Activated T-cell treated with anti-CD3 and anti-CD28 coated beads, Interleukin-2, amount 50 U/mL, for 24 hours (primary cell): ENCODE measurements around the gene KDELR3.

Source experiments
- DNase-seq: peaks from one replicate; pipeline ENCODE4 v3.0.0-alpha.2; 2020
- H3K27ac Mint-ChIP-seq: 2 replicates; pipeline ENCODE4 v1.8.0; 2020; ENCODE audit warnings: mild to moderate bottlenecking, mixed read lengths
- H3K27me3 Mint-ChIP-seq: 2 replicates; pipeline ENCODE4 v1.8.0; 2020; ENCODE audit warnings: mixed read lengths
- H3K36me3 Mint-ChIP-seq: 2 replicates; pipeline ENCODE4 v1.8.0; 2020; ENCODE audit warnings: low read depth, mixed read lengths
- H3K4me1 Mint-ChIP-seq: 2 replicates; pipeline ENCODE4 v1.8.0; 2020; ENCODE audit warnings: low read depth, mixed read lengths
- H3K4me3 Mint-ChIP-seq: 2 replicates; pipeline ENCODE4 v1.8.0; 2020; ENCODE audit warnings: mild to moderate bottlenecking, moderate library complexity, mixed read lengths
- H3K9me3 Mint-ChIP-seq: 2 replicates; pipeline ENCODE4 v1.8.0; 2020; ENCODE audit warnings: mixed read lengths

The KDELR3 gene

GRCh38 chr22:38448945-38449745 lies 18.8 kb upstream of the KDELR3 start:
- Mint-ChIP-seq H3K27ac (no peak overlapping the region), H3K4me3 (no peak overlapping the region), H3K9me3 (no peaks in the 10 kb centered on the region), H3K27me3 (peaks cover 47% of the 10 kb centered on the region), H3K36me3 (no peaks in the 10 kb centered on the region), H3K4me1 (no peaks in the 10 kb centered on the region)
- DNase-seq, result no peak

DNA sequence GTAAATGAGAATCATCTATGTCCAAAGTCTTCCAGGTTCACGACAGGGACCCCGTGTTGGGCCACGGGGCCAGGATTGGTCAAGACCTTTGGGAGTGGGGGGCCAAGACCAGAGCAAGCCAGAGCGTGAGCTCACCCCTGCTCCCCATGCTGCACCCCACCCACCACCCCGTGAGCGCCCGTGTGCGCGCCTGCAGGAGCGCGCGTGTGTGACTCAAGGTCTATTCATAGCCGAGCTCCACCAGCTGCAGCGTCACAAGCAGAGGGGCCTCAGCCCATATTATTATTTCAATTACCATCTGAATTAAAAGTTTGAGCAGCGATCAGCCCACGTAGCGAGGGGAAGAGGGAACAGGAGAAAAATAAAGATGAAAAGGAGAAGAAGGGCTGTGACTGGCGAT lies 18.1 kb upstream of the KDELR3 start:
- H3K36me3 Mint-ChIP-seq, result no peaks in the 10 kb centered on the region
- no peak overlapping the region for H3K27ac Mint-ChIP-seq
- H3K27me3 Mint-ChIP-seq, result peaks cover 50% of the 10 kb centered on the region
- H3K4me3 Mint-ChIP-seq, result no peak overlapping the region
- DNase-seq, result no peak
- peaks cover 4% of the 10 kb centered on the region for H3K4me1 Mint-ChIP-seq
- no peaks in the 10 kb centered on the region for H3K9me3 Mint-ChIP-seq

GRCh38 chr22:38450234-38450797 lies 17.6 kb upstream of the KDELR3 start:
- no peak for DNase-seq
- no peaks in the 10 kb centered on the region for H3K36me3 Mint-ChIP-seq
- no peak overlapping the region for H3K4me3 Mint-ChIP-seq
- H3K4me1 Mint-ChIP-seq, result peaks cover 4% of the 10 kb centered on the region
- no peaks in the 10 kb centered on the region for H3K9me3 Mint-ChIP-seq
- peaks cover 50% of the 10 kb centered on the region for H3K27me3 Mint-ChIP-seq
- H3K27ac Mint-ChIP-seq, result no peak overlapping the region

DNA sequence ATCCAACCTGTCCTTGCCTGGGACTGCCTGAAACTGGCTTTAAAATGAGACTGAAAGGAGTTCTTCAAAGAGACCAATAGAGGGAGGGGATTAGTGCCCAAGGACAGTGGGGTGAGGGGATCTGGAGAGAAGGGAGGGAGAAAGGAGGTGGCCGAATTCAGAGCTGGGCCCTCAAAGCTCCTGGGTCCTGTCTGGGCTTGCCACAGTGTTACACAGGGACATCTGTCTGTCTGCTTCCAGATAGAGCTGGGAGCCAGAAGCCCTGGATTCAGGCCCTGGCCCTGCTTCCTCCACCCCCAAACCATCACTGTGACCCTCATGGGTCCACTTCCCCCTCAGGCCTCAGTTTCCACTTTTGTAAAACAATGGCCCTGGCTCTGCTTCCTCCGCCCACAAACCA lies 16.5 kb upstream of the KDELR3 start:
- Mint-ChIP-seq H3K27ac (no peak overlapping the region), H3K9me3 (no peaks in the 10 kb centered on the region), H3K27me3 (peaks cover 55% of the 10 kb centered on the region), H3K4me1 (peaks cover 6% of the 10 kb centered on the region), H3K4me3 (no peak overlapping the region), H3K36me3 (no peaks in the 10 kb centered on the region)
- DNase-seq, result no peak

DNA sequence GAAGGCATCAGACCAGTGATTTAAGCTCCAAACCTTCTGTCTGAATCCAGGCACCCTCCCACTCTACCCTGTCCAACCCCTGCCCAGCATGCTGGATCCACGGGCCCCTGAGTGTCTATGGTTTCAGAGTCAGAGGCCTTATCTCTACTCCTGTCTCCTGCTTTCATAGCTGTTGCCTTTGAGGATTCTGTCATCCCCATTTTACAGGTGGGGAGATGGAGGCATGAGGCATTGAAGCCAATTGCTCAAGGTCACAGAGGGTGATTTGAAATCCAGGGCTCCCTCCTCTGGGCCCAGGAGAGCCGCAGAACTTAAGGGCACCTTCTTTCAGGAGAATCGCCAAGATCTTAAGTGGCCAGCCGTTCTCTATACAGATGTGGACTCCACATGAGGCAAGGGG lies 16.0 kb upstream of the KDELR3 start:
- Mint-ChIP-seq H3K9me3 (no peaks in the 10 kb centered on the region), H3K27ac (no peak overlapping the region), H3K27me3 (peaks cover 60% of the 10 kb centered on the region), H3K4me3 (no peak overlapping the region), H3K4me1 (peaks cover 9% of the 10 kb centered on the region), H3K36me3 (no peaks in the 10 kb centered on the region)
- DNase-seq, result no peak

- H3K27me3 Mint-ChIP-seq, result peaks cover 66% of the 10 kb centered on the region
Measured at GRCh38 chr22:38452373-38453065, 15.4 kb upstream of the KDELR3 start.

GRCh38 chr22:38453066-38453672 lies 14.7 kb upstream of the KDELR3 start:
- Mint-ChIP-seq H3K27ac (no peak overlapping the region), H3K4me3 (no peak overlapping the region), H3K36me3 (no peaks in the 10 kb centered on the region), H3K27me3 (peaks cover 73% of the 10 kb centered on the region), H3K4me1 (peaks cover 9% of the 10 kb centered on the region), H3K9me3 (no peaks in the 10 kb centered on the region)
- DNase-seq, result no peak

More at GRCh38 chr22:38452373-38453065, 15.4 kb upstream of the KDELR3 start:
- DNase-seq, result no peak
- H3K4me3 Mint-ChIP-seq, result no peak overlapping the region
- peaks cover 9% of the 10 kb centered on the region for H3K4me1 Mint-ChIP-seq
- H3K36me3 Mint-ChIP-seq, result no peaks in the 10 kb centered on the region
- no peaks in the 10 kb centered on the region for H3K9me3 Mint-ChIP-seq
- no peak overlapping the region for H3K27ac Mint-ChIP-seq

- Mint-ChIP-seq H3K4me1 (peaks cover 9% of the 10 kb centered on the region), H3K4me3 (no peak overlapping the region), H3K36me3 (no peaks in the 10 kb centered on the region), H3K27ac (no peak overlapping the region), H3K9me3 (no peaks in the 10 kb centered on the region), H3K27me3 (peaks cover 78% of the 10 kb centered on the region)
- no peak for DNase-seq
Measured at GRCh38 chr22:38453996-38454352, 13.9 kb upstream of the KDELR3 start.

- Mint-ChIP-seq H3K4me1 (peaks cover 9% of the 10 kb centered on the region), H3K4me3 (peak overlapping the region; percentile 73), H3K9me3 (no peaks in the 10 kb centered on the region), H3K36me3 (no peaks in the 10 kb centered on the region), H3K27me3 (peaks cover 83% of the 10 kb centered on the region), H3K27ac (peak overlapping the region; percentile 44)
- DNase-seq, result no peak
Measured at GRCh38 chr22:38454353-38455075, 13.4 kb upstream of the KDELR3 start.

GRCh38 chr22:38455076-38455529 lies 12.8 kb upstream of the KDELR3 start, which contains the start of gene KCNJ4:
KCNJ4 (minus strand) TSS chr22:38455199; CDS start chr22:38428132, 27,067 bp downstream.
- Mint-ChIP-seq H3K27me3 (peaks cover 81% of the 10 kb centered on the region), H3K4me3 (peak within 1 kb of the TSS; percentile 73), H3K4me1 (peaks cover 9% of the 10 kb centered on the region), H3K36me3 (no peaks in the 10 kb centered on the region), H3K9me3 (no peaks in the 10 kb centered on the region), H3K27ac (peak within 1 kb of the TSS; percentile 44)
- no peak for DNase-seq

DNA sequence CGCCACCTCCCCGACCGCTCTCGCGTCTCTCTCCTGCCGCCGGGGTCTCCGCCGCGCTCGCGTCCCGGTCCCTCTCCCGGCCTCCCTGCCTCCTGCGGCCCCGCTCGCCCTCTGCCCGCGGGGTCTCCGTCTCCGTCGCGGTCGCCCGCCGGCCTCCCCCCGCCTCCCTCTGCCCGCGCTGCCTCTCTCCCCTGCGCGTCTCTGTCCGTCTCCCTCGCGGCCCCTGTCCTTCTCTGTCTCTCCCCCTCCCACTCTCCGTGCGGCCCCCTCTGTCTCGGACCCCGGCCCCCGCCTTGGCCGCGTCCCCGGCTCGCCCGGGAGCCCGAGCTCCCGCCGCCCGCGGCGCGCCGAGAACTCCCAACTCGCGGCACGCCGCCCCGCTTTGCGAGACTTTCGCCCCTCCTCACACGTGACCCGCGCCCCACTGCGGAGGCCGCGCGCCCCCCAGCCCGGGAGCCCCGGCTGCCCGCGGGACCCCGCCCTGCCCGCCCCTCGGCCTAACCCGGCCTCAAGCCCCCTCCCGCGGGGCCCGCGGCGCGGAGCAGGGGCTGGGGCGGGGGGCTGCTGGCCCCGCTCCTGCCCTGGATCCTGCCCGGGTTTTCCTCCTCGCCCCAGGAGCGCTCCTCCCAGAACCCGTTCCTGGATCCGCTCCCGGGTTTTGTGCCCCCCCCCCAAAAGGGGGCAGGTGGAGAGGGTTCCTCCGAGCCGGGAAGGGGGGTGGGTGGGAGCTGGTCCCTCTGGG lies 12.2 kb upstream of the KDELR3 start:
- peaks cover 9% of the 10 kb centered on the region for H3K4me1 Mint-ChIP-seq
- H3K27ac Mint-ChIP-seq, result no peak overlapping the region
- H3K27me3 Mint-ChIP-seq, result peaks cover 81% of the 10 kb centered on the region
- H3K4me3 Mint-ChIP-seq, result peak overlapping the region; percentile 63
- no peaks in the 10 kb centered on the region for H3K9me3 Mint-ChIP-seq
- H3K36me3 Mint-ChIP-seq, result no peaks in the 10 kb centered on the region
- no peak for DNase-seq

- Mint-ChIP-seq H3K4me3 (peak overlapping the region; percentile 63), H3K36me3 (no peaks in the 10 kb centered on the region), H3K27ac (no peak overlapping the region), H3K27me3 (peaks cover 82% of the 10 kb centered on the region), H3K4me1 (peaks cover 10% of the 10 kb centered on the region), H3K9me3 (no peaks in the 10 kb centered on the region)
- DNase-seq, result no peak
Measured at GRCh38 chr22:38456272-38456835, 11.5 kb upstream of the KDELR3 start.
